Jurkat, Clone E6-1 (cell line): ENCODE data around the gene GABARAPL2. TPM values are rescaled to one million over a fixed set of nuclear protein-coding genes. Genes with fewer than 3 reads are reported as not detected.
"Not testable (repeated sequence)": the region's sequence is repeated elsewhere in the genome, so short reads cannot be mapped to it uniquely, and the experiment has no call there.

Experiments
- DNase-seq: peaks from one replicate; pipeline ENCODE4 v3.0.0-alpha.2; 2011; ENCODE audit warnings: low read depth, low spot score
- H3K4me3 ChIP-seq: 2 replicates; pipeline ENCODE4 v1.5.1; 2011; ENCODE audit warnings: mild to moderate bottlenecking, low read length, control low read depth, moderate library complexity
- polyA plus RNA-seq: library from polyadenylated mRNA; unstranded; fragments of >200 nt; gene quantifications from one replicate; pipeline ENCODE4 v1.2.1, GENCODE V29; 2012; ENCODE audit warnings: missing spikeins; ENCODE audit not compliant: insufficient read length, insufficient read depth

Gene GABARAPL2
- polyA plus RNA-seq = 127 TPM

- peak; percentile 62 for DNase-seq
- H3K4me3 ChIP-seq = peak within 1 kb of the TSS; percentile 83
Measured at GRCh38 chr16:75566040-75566757, at the start of gene GABARAPL2. Gene GABARAPL2 (plus strand): TSS chr16:75566379. CDS start chr16:75566487, 108 bp downstream.

DNA sequence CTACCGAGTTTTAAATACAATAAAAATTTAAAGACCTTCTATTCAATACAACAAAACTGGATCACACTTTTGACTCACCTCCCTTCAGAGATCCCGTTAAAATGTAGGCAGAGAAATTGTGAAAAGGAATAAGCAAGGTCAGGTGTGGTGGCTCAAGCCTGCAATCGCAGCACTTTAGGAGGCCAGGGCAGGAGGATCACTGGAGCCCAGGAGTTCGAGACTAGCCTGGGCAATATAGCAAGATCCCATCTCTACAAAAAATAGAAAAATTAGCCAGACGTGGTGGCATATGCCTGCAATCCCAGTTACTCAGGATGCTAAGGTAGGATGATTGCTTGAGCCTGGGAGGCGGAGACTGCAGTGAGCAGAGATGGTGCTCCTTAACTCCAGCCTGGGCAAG, 47.0 kb upstream of the GABARAPL2 start:
- no peak for DNase-seq

DNA sequence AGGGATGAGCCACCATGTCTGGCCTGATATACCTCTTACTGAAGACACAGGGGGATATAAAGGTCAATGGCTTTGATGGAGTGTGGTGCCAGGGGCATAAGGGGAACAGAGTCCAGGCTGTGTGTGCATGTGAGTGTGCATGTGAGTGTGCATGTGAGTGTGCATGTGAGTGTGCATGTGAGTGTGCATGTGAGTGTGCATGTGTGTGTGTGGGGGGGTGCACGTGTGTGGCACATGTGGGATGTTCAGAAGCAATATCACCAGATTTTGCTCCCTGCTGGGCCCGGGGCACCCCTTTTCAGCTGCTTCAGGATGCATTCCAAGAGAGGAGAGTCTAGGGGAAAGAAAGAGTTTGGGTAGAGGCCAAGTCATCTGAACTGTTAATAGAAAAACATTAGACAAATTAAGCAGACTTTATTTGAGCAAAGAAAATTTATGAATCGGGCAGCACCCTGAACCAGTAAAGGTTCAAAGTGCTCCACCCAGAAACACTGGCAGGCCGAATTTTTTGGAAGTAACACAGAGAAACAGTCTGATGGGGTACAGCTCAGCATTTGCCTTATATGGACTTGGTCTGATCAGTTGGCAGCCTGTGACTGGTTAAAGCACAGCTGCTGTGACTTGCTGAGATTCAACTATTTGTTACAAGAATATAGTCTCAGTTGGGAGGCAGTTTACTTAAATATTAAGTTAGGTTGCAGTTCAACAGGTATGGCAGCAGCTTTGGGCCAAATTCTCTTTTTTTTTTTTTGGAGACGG, 40.0 kb upstream of the GABARAPL2 start:
- no peak for DNase-seq
- no peak overlapping the region for H3K4me3 ChIP-seq

More for the DNA sequence above, 47.0 kb upstream of the GABARAPL2 start:
- H3K4me3 ChIP-seq = no peak overlapping the region

DNA sequence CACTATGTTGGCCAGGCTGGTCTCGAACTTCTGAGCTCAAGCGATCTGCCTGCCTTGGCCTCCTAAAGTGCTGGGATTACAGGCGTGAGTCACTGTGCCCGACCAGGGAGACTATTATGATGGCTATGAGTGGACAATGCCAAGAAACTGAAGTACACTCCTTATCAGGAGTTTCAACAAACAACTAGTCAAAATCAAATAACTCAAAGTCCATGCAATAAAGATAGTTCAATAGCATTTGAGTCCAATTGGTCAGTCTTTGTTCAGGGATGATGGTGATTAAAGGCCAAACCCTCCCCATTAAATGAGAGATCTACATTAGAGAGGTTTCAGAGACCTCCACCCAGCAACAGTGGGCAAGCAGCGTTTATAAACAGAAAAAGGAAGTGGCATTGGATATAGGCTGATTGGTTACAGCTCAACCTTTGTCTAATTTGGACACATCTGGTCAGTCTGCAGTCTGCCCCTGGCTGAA, 38.3 kb upstream of the GABARAPL2 start:
- no peak for DNase-seq
- H3K4me3 ChIP-seq = no peak overlapping the region

- DNase-seq = no peak
- no peak overlapping the region for H3K4me3 ChIP-seq
Measured at GRCh38 chr16:75529056-75529905, 36.9 kb upstream of the GABARAPL2 start.

DNA sequence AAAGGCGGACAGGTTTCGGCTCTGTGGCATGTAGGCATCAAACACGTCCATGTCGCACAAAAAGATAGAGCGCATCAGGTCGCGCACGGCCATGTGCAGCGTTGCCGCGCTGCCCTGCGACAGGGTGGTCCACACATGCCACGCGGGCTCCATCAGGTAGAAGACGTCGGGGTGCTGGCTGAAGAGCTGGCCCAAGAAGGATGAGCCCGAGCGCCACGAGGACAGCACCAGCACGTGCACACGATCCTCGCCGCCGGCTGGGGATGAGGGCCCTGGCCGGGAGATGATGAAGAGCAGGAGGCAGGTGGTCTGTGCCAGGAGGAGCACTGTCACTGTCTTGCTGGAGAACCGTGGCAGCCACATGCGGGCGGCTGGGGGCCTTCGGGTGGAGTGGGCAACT, 36.2 kb upstream of the GABARAPL2 start:
- no peak overlapping the region for H3K4me3 ChIP-seq
- DNase-seq = no peak

- DNase-seq = no peak
- H3K4me3 ChIP-seq = no peak overlapping the region
Measured at GRCh38 chr16:75532142-75532765, 33.9 kb upstream of the GABARAPL2 start.

DNA sequence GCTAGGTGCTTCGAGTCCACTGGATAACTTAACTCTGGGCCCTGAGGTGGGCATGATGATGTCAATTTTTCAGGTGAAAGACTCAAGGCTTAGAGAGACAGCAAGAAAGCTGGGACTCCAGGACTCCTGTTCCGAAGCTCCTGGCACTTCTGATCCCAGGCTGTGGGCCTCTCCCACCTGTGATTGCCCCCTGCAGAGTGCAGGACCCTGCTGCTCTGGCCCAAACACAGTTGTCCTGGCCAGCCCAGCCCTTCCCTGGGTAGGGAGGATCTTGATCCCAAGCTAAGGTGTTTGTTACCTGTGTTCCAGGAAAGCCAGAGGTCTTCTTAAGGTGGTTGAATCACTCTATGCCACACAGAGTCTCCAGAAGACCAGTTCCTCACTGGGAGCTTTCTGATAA, 33.4 kb upstream of the GABARAPL2 start:
- DNase-seq = no peak

GRCh38 chr16:75534560-75535205, 31.5 kb upstream of the GABARAPL2 start:
- DNase-seq = no peak
- H3K4me3 ChIP-seq = no peak overlapping the region

More for the DNA sequence above, 33.4 kb upstream of the GABARAPL2 start:
- H3K4me3 ChIP-seq = no peak overlapping the region

DNA sequence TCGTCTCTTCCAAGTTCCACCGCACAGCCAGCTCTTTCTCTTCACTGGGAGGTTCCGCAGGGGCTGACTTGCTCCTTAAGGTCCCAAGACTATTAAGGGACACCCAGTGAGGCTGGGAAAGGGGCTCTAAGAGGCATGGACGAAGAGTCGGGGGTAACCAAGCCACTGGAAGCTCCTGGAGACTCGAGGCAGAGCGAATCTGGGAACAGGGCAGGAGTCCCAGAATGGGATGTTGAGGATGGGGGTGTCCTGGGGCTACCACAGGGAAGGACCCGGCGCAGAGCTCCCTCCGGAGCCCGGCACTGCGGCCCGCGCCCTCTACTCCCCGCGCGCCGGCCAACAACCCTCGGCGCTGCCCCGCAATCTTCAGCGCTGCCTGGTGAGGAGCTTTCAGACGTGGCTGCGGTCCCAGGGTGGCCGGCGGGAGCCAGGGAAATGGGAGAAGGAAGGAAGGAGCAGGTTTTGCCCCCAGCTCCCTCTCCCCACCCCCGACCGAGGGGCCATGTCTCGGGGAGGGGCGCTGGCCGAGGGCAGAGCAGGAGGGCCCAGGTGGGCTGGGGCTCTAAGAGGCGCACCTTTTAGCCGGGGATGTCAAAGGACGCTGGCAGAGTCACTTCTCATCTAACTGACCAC, 30.9 kb upstream of the GABARAPL2 start:
- DNase-seq = no peak
- H3K4me3 ChIP-seq = no peak overlapping the region

DNA sequence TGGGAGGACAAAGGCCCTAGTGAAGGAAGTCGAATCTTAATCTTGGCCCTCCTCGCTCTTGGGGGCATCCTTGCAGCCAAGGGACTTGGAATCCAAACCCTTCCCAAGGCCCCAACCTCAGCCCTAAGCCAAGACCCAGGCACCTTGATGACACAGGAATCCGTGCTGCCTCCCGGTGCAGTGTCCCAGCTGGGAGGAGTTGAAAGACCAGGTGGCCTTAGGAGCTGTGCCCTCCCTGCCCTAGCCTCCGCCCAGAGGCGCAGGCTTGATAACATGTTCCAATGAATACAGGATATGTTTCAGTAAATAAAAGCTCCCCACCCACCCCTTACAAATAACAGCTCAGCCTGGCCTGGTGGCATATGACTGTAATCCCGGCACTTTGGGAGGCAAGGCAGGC, 30.3 kb upstream of the GABARAPL2 start, which contains the start of gene CHST5:
TSS of gene CHST5 (minus strand) at position 208 of the 400 bp plus-strand sequence. CDS start 5,724 bp downstream, outside the sequence.
- no peak for DNase-seq
- no peak within 1 kb of the TSS for H3K4me3 ChIP-seq

- DNase-seq = no peak
- H3K4me3 ChIP-seq = no peak overlapping the region
Measured at GRCh38 chr16:75537776-75538175, 28.4 kb upstream of the GABARAPL2 start.

- H3K4me3 ChIP-seq, DNase-seq: not testable (repeated sequence)
Measured at GRCh38 chr16:75538882-75539565, 27.2 kb upstream of the GABARAPL2 start.

GRCh38 chr16:75541236-75541635, 24.9 kb upstream of the GABARAPL2 start:
- DNase-seq = no peak
- H3K4me3 ChIP-seq = no peak overlapping the region

GRCh38 chr16:75542462-75542861, 23.7 kb upstream of the GABARAPL2 start:
- H3K4me3 ChIP-seq, DNase-seq: not testable (repeated sequence)

GRCh38 chr16:75545879-75546278, 20.3 kb upstream of the GABARAPL2 start:
- H3K4me3 ChIP-seq = not testable (repeated sequence)

DNA sequence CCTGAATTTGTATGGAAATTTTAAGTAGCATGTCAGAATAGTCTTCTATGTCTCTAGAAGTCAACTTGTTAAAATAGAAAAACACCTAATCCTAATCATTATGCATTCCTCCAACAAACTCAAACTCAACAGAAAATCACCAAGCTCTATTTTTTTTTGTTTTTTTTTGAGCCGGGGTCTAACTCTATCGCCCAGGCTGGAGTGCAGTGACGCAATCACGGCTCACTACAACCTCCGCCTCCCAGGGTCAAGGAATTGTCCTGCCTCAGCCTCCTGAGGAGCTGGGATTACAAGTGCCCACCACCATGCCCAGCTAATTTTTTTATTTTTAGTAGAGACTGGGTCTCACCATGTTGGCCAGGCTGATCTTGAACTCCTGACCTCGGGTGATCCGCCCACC, 19.9 kb upstream of the GABARAPL2 start:
- no peak for DNase-seq
- no peak overlapping the region for H3K4me3 ChIP-seq

More at GRCh38 chr16:75545879-75546278, 20.3 kb upstream of the GABARAPL2 start:
- DNase-seq = not testable (repeated sequence)
